Stimulated activated CD8-positive, alpha-beta memory T cell treated with anti-CD3 and anti-CD28 coated beads, Interleukin-7, amount 100 ng/mL, for 24 hours (primary cell): ENCODE data around the gene KCNA2.

Experiments
- DNase-seq: peaks from one replicate; pipeline ENCODE4 v3.0.0-alpha.2; 2020; ENCODE audit warnings: low read depth

KCNA2 gene

DNA sequence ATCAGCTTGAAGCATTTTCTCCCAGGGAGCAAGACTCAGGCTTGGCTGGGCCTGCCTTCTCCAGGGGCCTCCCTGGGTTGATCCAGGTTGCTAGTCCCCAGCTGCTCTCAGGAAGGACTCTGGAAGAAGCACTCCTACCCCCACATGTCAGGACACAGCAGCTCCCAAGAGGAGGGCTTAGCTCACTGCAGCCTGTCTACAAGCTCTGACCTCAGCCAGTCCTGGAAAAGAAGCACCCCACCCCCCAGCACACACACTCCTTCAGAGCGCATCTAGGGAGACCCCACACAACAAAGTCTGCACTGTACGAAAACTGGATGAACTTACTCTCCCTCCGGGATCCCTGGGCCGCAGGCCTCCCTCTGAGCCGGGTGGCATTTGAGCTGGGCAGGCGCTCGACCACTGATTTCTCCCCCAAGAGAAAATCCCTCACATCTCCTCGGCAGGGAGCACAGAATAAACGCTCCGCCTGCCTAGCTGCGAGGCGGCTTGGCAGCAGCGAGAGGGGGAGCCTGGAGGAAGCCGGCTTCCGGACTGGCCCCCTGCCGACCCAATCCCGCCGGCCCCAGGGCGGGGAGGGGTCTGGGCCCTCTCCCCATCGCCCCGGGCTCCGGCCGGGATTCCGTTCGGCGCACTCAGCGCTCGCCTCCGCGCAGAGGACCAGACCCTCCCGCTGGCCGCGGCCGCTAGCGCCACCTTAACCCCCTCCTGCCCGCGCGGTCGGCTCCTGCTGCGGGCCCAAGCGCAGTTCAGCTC is at the start of gene KCNA2:
KCNA2 (minus strand) TSS at position 458 of the 756 bp plus-strand sequence. CDS start 1,576 bp downstream, outside the sequence.
- DNase-seq = no peak

DNA sequence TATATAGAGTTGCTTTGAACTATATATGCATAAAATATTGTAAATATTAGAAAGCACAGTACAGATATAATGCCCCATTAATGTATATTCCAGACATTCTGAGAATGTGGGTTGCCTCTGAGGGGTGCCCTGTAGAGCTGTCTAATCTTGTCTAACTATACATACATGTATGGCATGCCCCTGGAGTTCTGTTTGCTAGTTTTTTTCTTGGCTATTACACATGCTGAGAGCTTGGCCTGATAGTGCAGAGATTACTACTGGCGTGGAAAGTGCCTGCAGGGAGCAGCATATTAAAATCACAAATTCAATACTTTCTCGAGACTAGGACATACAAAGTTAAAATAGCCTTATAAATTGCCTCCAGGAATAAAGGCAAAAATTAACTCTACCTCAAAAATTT is 44.5 kb upstream of the KCNA2 start:
- no peak for DNase-seq

DNA sequence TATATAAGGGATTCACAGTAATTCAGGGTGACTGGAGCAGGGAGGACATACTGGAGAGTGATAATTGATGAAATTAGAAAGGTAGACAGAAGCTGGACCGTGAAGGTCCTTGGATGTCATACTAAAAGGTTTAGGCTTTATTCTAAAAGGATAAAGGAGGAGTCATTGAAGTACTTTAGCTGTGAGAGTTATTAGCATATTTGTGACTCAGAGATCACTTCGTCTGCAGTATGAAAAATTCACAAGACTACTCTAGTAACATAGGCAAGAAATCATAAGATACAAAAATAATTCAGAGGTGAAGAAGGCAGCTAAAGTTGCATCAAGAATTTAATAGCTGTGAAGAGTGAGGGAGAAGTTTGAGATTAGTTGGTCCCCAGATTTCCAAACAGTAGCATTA is 42.3 kb upstream of the KCNA2 start:
- DNase-seq = no peak

DNA sequence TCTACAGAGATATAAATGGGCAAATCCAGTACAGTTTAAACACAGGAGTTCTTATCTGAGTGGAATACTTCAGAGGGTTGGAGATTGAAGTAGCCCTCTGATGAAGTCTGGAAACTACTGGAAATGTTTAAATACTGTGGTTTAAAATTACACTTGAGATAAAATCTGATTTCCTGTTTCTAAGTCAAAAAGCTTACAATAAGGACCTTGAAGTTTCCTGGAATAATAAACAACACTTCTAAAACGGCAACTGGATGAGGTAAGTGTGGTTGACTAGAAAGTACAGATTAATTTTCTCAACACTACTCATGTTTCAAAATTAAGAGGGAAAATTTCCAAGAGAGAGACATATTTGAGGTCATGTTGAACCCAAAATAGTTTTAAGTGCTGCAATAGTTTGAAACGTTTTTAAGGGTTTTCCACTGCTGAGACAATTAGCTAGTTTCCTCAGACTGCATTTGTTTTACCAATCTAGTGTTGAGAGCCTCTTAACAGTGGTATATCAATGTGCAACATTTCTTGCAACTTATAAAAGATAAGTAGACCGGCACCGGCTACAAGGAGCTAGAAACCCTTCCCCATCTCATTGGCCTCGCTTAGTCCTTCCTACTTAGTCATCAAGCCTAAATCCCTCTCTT is 41.2 kb upstream of the KCNA2 start:
- DNase-seq = no peak

DNA sequence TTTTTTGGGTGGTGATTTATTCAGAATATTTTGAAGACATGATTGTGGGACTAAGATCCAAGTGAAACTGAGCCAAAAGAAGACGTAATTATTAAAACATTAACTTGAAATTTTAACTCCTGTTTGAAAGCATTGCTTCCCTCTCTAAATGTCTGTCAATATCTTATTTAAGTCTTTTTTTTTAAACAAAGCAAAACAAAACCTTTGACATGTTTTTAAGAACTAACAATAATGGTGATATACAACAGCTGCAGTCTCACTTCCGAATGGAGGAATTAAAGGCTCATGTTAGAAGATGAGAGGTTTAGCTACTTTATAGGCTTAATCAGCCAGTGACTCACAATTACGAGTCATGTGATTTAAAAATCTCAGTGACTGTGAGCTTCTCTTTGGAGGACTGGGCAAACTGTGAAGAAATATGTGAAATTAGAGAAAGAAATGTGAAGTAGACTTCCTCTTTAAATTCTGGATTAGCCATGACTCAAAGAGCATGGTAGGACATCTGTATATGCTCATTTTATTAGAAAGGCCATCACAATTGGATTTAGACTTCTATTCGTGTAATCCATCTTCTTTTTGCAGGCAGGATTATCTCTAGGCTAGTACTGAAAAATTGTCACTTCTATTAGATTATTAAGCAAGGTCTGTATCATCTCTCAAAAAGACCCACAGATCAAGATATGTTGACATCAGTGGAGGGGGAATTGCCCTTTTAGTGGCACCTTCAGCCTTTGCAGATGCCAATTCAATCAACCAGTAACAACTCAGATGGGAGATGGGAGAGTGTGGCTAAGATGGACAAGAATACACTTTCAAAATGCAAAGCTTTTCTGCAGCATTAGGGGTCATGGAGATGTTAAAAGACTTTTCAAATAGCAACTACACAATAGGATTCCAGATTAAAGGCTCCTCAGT is 39.9 kb upstream of the KCNA2 start:
- DNase-seq = no peak

DNA sequence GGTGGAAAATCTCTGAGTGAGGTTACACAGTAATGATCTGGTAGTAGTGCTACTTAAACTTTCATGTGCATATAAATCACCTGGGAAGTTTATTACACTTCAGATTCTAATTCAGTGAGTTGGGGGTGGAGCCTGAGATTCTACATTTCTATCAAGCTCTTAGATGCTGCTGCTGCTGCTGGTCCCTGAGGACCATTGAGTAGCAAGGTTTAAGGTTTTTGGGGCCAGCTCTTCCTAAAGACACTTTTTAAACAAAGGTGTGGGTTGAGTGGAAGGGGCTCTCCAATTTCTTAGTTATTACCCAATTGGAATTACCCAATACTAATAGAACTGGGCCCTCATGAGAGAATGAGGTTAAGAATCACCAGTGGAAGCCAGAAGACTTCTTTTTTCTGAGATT is 39.1 kb upstream of the KCNA2 start:
- no peak for DNase-seq

DNA sequence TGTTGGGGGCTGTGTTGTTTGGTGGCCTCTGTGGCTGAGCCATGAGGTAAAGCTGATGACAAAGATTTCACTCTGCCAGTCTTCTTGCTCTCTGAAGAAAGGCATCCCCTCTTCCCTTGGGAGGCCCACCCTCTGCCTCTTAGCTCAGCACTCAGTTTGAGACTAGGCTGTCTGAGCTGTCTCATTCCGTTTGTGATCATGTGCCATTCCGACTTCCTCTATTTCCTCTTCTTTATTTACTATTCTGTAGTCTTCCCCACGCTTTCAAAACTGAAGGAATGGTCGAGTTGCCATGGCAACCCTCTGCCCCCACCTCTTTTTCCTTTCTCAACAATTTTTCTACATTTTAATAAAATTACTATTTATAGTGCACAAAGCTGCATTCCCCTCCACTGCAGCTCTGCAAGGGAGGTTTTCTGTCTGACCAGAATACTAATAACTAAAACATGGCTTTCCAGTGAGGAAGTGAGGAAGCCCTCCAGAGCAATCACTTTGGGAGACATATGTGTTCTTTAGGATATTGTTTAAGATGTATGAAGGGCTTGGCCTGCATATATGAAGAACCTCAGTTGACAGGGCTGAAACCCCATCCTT is 37.8 kb upstream of the KCNA2 start:
- DNase-seq = no peak

DNA sequence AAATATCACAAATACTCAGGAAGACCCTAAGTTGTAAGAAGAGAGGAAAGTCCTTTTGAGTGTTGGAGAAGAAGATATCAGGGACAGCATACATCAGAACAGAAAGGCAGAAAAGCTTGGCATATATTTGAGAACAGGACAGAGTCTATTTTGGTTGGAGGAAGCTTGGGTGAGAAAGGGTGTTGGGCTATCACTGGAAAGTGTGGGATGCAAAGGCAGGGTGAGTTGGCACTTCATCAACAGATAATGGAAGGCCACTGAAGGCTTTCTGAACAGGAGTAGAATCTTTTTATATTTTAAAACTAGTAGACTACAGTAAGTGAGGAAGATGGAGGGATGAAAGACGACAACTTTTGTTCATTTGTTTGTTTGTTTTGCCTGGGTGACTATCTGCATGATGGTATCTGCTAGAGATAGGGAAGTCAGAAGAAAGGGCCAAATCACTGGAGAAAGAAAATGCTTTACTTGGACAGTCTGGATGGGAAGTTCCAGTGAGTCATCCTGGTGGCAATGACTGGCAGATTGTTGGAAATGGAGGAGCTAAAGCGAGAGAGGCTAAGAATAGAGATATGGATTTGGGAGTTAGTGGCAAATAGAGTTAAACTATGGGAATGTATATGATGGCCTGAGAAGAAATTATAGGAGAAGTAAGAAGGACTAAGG is 33.7 kb upstream of the KCNA2 start:
- DNase-seq = no peak

DNA sequence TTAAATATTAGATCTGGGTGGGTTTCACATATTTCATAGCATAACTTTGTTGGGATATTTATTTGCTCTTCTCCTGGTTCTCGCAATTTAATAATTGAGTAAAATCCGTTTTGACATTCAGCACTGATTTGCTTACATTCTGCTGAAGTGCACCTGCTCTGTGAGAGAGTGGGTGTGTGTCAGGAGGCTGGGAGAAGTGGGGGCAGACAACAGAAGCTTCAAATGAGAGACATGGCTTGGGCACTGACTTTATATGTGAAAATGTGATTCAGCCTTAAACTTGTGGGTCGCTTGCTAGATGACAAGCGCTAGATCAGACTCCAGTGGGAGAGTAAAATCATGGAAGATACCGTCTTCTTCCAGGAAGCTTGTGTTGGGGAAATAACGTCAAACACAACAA is 32.4 kb upstream of the KCNA2 start:
- DNase-seq = no peak

DNA sequence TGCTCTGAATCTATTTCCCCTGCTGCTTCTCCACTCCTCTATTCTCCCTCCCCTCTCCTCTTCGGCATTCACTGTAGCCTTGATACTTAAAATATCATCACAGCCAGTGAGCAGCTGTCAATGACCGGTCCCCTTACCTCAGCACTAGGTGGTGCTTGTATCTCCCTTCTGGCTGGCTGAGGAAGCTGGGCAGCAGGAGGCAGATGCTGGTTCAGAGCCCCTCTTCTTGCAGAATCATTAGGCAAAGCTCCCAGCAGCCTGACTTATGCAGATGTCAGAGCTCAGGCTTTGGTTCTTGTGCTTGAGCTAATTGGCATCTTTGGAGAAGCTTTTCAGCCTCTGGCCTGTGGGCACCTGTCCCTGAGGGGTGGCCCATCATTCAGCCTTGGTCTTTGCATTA is 31.9 kb upstream of the KCNA2 start:
- DNase-seq = no peak

DNA sequence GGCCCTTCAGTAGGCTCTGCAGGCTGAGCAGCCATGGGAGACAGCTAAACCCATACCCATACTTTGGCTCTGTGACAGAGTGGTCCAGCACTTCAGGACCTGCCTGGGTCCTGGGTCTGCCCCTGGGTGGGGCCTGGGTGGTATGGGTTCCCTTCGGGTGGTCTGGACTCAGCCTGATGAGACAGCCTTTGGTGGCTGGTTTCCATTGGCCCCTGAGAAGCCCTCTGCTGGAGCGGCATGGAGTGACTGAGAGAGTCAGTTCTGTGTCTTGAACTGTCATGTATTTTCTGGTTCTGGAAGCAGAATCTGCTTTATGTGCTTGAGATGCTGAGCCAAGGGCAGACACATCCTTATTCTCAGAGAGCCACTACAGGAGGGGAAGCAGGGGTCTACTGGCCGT is 31.3 kb upstream of the KCNA2 start:
- no peak for DNase-seq

DNA sequence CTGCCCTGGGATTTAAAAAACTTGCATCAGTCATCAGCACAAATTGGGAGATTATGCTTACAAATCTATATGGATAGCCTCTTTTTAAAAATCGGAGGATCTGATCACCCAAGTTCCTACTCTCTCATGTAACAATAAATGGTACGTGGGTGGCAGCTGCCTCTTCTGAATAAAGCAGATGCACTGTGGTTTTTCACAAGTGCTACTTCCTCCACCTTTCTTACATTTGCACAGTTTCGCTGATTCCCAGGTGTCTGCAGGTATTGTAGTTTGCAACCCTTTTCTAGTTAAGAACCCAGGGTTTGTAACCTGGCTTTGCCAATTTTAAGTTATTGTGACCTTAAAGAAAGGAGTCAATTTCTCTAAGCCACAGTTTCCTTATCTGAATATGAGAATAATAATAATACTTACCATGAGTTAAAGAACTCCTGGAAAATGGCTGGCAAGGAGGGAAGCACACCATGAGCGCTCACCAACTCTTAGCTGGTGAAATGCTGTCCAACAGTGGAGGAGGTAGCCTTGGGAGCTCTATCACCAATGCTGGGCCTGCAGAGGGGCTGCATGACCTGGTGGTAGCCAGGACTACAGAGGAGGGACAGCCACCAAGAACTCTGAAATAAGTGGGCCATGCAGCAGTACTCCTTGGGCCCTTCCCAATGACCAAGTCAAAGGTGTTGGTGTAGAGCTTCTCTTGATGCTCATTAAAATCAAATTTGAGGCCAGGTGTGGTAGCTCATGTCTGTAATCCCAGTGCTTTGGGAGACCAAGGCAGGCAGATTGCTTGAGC is 30.2 kb upstream of the KCNA2 start:
- DNase-seq = no peak

DNA sequence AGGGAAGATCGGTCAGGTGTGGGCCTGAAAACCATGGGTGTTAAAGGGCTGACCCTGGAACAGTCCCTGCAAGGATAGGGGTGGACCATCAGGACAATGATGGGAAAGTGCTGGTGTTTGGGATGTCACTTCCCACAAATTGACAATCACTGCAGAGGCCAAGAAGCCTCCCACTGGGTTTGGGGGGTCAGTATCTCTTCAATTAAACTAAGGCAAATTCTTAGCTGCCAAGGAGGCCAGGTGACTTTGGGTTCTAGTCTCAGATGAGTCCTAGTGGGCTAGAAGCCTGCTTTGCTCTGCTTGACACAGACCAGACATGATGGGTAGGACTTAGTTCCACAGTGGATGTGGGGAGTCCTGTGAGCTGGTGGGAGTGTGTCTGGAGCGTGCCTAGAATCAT is 29.3 kb upstream of the KCNA2 start:
- no peak for DNase-seq

DNA sequence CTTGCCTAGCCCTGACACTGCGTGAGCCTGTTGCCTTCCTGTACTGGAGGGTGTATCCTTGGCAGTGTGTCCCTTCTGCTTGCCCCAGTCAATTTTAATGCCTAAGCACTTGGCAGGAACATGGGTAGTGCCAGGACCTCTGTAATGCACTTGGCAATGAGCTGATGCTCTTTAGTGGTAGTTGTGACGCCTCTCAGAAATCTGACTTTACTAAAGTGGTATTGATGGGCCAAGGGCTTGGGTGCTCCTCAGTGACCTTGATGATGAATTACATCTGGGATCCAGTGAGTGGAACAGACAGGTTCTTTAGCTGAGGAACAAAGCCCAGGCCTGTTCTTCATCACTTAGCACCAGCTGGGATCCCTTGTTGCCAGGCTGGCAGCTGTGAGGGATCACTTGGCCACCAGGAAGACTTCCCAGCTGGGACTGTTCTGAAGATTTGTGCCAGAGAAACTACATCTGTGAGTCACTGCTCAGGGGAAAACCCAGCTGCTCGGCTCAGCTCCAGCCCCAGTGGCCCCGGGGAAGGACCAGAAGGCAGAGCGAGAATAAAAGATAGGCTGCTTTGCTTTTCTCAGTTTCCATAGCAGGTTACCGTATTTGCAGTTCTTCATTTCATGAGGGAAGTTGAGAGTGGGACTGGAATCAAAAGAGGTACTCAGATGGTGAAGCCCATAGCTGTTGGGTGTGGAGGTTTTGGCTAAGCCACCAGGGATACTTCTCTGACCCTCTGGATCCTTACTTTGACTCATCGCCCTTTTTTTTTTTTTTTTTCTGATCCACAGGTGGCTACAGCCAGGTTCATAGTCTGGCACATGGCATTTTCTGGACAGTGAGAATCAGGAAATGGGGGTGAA is 28.5 kb upstream of the KCNA2 start:
- DNase-seq = peak; percentile 37

DNA sequence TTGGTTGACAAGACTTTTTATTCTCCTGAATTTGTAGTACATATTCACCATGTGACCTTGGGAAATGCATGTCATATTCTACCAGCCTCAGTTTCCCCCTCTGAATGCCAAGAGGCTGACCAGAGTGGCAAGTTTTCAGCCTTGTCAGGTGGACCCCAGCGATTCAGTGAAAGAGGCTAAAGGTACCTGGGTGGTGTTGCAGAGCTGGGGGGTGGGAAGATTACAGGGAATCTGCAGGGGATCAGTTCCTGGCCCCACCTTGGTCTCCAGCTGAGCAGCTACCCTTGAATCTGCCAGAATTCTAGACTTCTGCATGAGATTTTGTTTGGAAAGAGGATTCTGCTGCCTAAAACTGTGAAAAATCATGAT is 27.9 kb upstream of the KCNA2 start:
- no peak for DNase-seq

DNA sequence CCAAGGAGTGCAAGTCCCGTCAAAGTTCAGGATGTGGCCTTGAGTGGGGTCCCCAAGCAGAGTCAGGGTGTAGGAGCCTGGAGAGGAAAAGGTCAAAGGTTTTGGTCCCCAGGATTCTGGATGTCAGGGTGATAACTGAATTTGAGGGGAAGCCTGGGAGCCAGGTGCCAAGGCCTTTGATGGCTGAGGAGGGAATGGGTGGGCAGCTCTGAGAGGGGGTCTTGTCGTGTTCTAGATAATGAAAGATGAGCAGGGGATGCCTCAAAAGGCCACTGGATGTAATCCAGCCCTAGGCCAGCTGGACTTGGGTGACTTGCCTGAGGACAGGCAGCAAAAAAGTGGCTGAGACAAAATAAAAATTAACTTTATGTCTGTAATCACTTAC is 27.5 kb upstream of the KCNA2 start:
- no peak for DNase-seq

DNA sequence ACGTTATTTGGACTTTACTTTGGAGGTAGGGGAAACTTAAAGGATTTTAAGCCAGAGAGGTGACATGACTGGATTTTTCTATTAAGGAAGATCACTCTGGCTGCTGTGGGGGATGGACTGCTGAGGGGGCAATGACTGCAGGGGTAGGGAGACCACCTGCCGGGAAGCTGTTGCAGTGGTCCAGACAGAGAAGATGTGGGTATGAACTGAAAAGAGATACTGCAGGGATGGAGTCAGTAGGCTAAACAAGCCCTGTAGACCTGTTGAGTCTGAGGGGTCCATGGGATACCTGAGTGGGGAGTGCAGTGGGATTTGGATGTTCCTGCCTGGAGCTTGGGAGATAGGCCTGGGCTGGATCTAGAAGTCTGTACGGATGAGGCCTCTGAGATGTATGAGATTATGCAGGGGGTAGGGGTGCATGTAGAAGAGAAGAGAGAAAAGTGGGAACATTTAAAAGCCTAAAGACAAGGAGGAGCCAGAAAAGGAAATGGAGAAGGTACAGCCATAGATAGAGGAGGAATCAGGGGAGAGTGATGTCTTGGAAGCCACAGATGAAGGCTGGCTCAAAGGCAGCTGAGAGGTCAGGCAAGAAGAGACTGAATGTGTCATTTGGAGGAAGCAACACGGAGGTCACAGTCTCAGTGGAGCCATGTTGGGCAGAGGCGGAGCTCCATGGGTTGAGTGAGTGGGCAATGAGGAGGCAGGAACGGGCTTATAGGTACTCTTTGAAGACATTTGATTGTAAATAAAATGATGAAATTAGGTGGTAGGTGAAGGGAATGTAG is 25.9 kb upstream of the KCNA2 start:
- DNase-seq = no peak

DNA sequence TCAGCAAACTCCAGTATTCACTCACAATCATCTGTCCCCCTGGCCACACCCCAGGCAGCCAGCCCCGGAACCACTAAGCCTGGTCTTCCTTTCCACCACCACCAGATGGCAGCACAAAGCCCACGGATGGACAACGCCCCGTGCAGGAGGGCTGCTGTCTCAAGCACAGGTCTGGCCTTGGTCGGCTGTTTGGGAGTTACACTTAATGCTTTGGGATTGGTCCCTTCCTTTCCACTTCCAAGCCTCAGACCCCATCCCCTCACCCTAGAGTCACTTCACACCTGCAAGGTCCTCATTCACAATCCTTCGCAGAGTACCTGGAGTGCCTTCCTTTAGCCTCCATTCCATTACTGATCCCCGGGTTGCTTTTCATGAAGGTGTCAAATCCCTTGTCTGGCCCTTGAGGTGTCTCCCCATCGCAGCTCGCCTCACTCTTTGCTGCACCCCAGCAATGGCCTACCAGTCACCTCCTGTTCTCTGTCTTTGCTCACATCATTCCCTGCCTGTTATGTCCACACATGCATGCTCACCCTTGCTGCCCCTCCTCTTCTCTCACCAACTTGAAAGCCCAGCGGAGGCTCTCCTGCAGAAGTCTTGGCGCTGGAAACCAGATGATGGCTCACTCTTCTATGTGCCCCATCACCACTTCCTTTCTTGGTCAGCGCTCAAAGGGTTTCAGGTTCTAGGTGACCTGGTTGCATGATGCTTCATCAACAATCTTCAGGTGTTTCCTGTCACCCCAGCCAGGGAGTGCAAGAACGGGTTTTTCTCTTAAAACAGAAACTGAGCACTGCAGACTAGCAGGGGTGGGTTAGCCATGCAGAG is 24.9 kb upstream of the KCNA2 start:
- peak; percentile 64 for DNase-seq
